Kidney (tissue), 14 donors: Measurements from ENCODE around the gene TMEM121. TPM values are rescaled to one million over a fixed set of nuclear protein-coding genes. Genes with fewer than 3 reads are reported as not detected.

Experiments
- DNase-seq, 5 donors: peaks; one replicate each; pipeline ENCODE4 v3.0.0-alpha.2; 2013 to 2020
- FAIRE-seq: peaks from 2 replicates; lab custom pipeline; 2012; peaks lifted over from hg19 to GRCh38; lab: Jason Lieb, UNC
- H3K27ac ChIP-seq, 2 donors: one replicate each; pipeline ENCODE4 v1.7.0; 2013; ENCODE audit warnings: low read depth in 2 of 2, low read length in 2 of 2, inconsistent platforms in 1 of 2
- H3K27me3 ChIP-seq: one replicate; pipeline ENCODE4 v1.7.1; 2013; ENCODE audit warnings: low read length, inconsistent platforms; ENCODE audit not compliant: control insufficient read depth, insufficient read depth
- H3K36me3 ChIP-seq, 3 donors: one replicate each; pipeline versions ENCODE4 v1.7.0 to v1.7.1; 2013; ENCODE audit warnings: low read length in 3 of 3, control low read depth in 1 of 3, inconsistent platforms in 1 of 3; ENCODE audit not compliant: insufficient read depth in 3 of 3, control insufficient read depth in 2 of 3
- H3K4me1 ChIP-seq, 3 donors: one replicate each; pipeline versions ENCODE4 v1.7.0 to v1.7.1; 2013; ENCODE audit warnings: low read length in 3 of 3, inconsistent platforms in 1 of 3, low read depth in 1 of 3; ENCODE audit not compliant: control insufficient read depth in 2 of 3, insufficient read depth in 2 of 3
- H3K4me3 ChIP-seq, 3 donors: one replicate each; pipeline versions ENCODE4 v1.7.0 to v1.8.1; 2013; ENCODE audit warnings: low read length in 3 of 3, control low read depth in 1 of 3, inconsistent platforms in 1 of 3
- H3K9ac ChIP-seq, 3 donors: one replicate each; pipeline versions ENCODE4 v1.7.0 to v1.7.1; 2013; ENCODE audit warnings: low read length in 3 of 3, control low read depth in 1 of 3, inconsistent platforms in 1 of 3
- H3K9me3 ChIP-seq, 3 donors: one replicate each; pipeline versions ENCODE4 v1.7.0 to v1.7.1; 2013; ENCODE audit warnings: low read length in 3 of 3, control low read depth in 1 of 3, inconsistent platforms in 1 of 3; ENCODE audit not compliant: control insufficient read depth in 2 of 3, insufficient read depth in 1 of 3
- CTCF ChIP-seq: IDR thresholded peaks from 3 replicates; pipeline ENCODE4 v1.5.1; 2012; ENCODE audit warnings: mild to moderate bottlenecking, moderate library complexity, borderline replicate concordance; ENCODE audit not compliant: insufficient read depth; ENCODE audit errors: extremely low read depth
- intact Hi-C: fragments of 100-400 bp; cut with DNase I; formaldehyde crosslinking; loops from one replicate; pipeline ENCODE4 v1.11.1; 2022
- polyA plus RNA-seq: library from polyadenylated mRNA; stranded (reverse); fragments of 350-450 nt; fragmentation: Illumina TruSeq; extraction: RNeasy Lipid Tissue Mini Kit (QIAGEN cat#74804); gene quantifications from one replicate; pipeline ENCODE4 v1.2.3, GENCODE V29; 2014; ENCODE audit warnings: low read depth, low replicate concordance; ENCODE audit not compliant: insufficient read depth
- total RNA-seq: library from RNA; stranded (reverse); fragmentation: NEBNext Ultra II Directional; extraction: Animal tissue kit (Norgen Biotek cat#: 25700); gene quantifications from one replicate; pipeline ENCODE4 v1.2.1, GENCODE V29; 2021
- donor health status: control.
- donor health status: control.
- donor health status: control.
- donor health status: control.
- donor health status: control.
- donor health status: DM: yes; HTN: yes; CAD: no.
- donor health status: Normal renal cell carcinoma (clear cell type).

Gene TMEM121
- total and polyA plus RNA-seq, 2 donors from 2014 or later, result 3.1 to 4.1 TPM

- no peaks in the 10 kb centered on the region for H3K9me3 ChIP-seq
- no peaks in the 10 kb centered on the region for H3K36me3 ChIP-seq
- DNase-seq (peak; percentile 100), FAIRE-seq (peak; percentile 99)
- peak; percentile 91 for TF ChIP-seq CTCF
- peak within 1 kb of the TSS in 1 of 3 donors; percentile 51 for H3K9ac ChIP-seq
- H3K27me3 ChIP-seq, result no peaks in the 10 kb centered on the region
- intact Hi-C loops, result no loop called here
- peaks cover 0 to 9% (median 4%) of the 10 kb centered on the region in 3 donors for H3K4me1 ChIP-seq
- H3K4me3 ChIP-seq, result peak within 1 kb of the TSS; percentile 10 to 55 (median 30)
- peak within 1 kb of the TSS; percentile 66 to 80 for H3K27ac ChIP-seq
Measured at GRCh38 chr14:105490572-105491365, 35.6 kb upstream of the TMEM121 start, which contains the start of gene TEDC1. Gene TEDC1 (plus strand): TSS chr14:105491246. CDS start chr14:105491376, 130 bp downstream.

DNA sequence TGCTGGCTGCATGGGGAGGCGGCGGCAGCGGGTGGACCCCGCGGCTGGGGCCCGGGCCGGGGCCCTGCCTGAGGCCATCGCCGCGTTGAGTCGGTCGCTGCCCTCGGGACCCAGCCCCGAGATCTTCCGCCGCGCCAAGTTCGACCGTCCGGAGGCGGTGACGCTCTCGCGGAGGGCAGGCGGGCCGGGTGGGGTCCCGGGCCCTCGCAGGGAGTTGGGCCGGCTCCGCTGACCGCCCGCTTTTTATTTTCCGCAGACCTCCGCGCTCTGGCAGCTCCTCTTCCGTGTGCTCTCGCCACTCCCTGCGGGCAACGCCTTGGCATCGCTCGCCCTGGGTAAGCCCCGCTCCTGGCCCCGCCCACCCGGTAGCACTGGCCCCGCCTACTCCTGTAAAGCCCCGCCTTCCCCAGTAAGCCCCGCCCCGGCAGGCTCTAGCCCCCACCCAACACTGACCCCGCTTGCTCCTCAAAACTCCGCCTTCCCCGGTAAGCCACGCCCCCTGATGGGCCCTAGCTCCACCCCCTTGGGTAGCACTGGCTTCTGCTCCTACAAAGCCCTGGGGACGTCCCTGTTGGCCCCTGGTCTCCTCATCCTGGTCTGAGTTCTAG, 34.9 kb upstream of the TMEM121 start:
- peak; percentile 52 to 95 (median 69) for DNase-seq
- peaks cover 0 to 3% (median 0%) of the 10 kb centered on the region in 3 donors for H3K4me1 ChIP-seq
- no peak for TF ChIP-seq CTCF
- H3K9ac ChIP-seq, result no peak overlapping the region
- peak overlapping the region in 1 of 2 donors; percentile 11 for H3K27ac ChIP-seq
- H3K9me3 ChIP-seq, result no peaks in the 10 kb centered on the region
- FAIRE-seq, result no peak
- intact Hi-C loops, result no loop called here
- H3K27me3 ChIP-seq, result no peaks in the 10 kb centered on the region
- peak overlapping the region; percentile 7 to 55 (median 30) for H3K4me3 ChIP-seq
- no peaks in the 10 kb centered on the region for H3K36me3 ChIP-seq

DNA sequence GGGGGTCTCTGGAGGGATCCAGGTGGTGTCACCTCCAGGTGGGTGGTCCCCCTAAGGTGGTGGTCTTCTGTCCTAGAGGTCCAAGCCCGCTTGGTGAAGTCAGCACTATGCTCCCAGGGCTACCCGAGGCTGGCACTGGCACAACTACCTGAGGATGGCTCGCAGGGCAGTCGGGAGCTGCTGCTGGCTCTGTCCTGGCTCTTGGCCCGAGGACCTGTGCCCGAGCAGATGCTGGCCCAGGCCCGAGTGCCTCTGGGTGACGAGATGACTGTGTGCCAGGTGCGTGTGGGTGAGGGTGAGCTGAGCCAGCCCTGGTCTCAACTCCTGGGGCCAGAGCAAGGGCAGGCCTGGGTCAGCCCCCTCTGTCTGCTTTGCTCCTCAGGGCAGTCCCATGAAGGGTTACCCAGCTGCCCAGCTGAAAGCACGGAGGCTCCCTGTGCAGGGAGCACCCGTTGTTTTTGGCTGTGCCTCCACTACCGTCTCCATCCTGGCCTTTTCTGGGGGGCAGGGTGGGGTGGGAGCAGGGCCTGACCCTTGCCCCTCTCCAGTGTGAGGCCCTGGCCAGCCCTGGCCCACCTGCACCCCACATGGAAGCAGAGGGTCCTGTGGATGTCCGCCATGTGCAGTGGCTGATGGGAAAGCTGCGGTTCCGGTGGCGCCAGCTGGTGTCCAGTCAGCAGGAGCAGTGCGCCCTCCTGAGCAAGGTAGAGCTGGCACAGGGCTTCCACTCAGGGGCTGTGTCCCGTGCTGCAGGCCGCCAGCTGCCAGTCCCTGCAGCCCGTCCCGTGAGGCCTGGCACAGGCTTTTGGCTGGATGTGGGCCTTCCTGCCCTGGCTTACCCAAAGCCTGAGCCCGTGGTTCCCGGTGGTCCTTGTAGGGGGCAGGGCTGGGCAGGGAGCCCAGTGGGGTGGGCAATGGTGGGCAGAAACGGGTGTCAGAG, 34.1 kb upstream of the TMEM121 start:
- intact Hi-C loops, result no loop called here

More for the DNA sequence above, 34.1 kb upstream of the TMEM121 start:
- H3K27ac ChIP-seq, result no peak overlapping the region
- H3K4me3 ChIP-seq, result peak overlapping the region in 1 of 3 donors; percentile 55
- H3K36me3 ChIP-seq, result no peaks in the 10 kb centered on the region
- H3K4me1 ChIP-seq, result peaks cover 0 to 2% (median 0%) of the 10 kb centered on the region in 3 donors
- H3K9ac ChIP-seq, result no peak overlapping the region
- no peak for FAIRE-seq
- no peaks in the 10 kb centered on the region for H3K9me3 ChIP-seq
- no peak for TF ChIP-seq CTCF
- no peaks in the 10 kb centered on the region for H3K27me3 ChIP-seq
- peak in 3 of 5 donors; percentile 9 to 87 (median 79) for DNase-seq
